MM.1S (cell line): ENCODE data around the gene ARL15.

Experiments used
- DNase-seq: peaks from one replicate; pipeline ENCODE4 v3.0.0-alpha.2; 2015
- H2AFZ ChIP-seq: fragments of 300-600 bp; sonication (generic); 2 replicates; pipeline ENCODE4 v1.6.0; 2016; ENCODE audit warnings: antibody characterized with exemption, low read length
- H3F3A ChIP-seq: fragments of 300-600 bp; sonication (generic); 2 replicates; pipeline ENCODE4 v1.6.1; 2016; ENCODE audit warnings: mild to moderate bottlenecking, antibody characterized with exemption, low read length, moderate library complexity, mixed read lengths; ENCODE audit not compliant: insufficient read depth
- H3K27ac ChIP-seq: fragments of 300-600 bp; sonication (generic); 2 replicates; pipeline ENCODE4 v1.5.1; 2016; ENCODE audit warnings: mild to moderate bottlenecking, low read length
- H3K27me3 ChIP-seq: fragments of 300-600 bp; sonication (generic); replicated peaks from 2 replicates; pipeline ENCODE4 v1.6.0; 2016; ENCODE audit warnings: low read length; ENCODE audit not compliant: insufficient read depth
- H3K36me3 ChIP-seq: fragments of 300-600 bp; sonication (generic); replicated peaks from 2 replicates; pipeline ENCODE4 v1.6.1; 2016; ENCODE audit warnings: mild to moderate bottlenecking, low read length, mixed read lengths; ENCODE audit not compliant: insufficient read depth
- H3K4me1 ChIP-seq: fragments of 300-600 bp; sonication (generic); 2 replicates; pipeline ENCODE4 v1.6.1; 2016; ENCODE audit warnings: low read length, mixed read lengths
- H3K4me2 ChIP-seq: fragments of 300-600 bp; sonication (generic); 2 replicates; pipeline ENCODE4 v1.6.0; 2016; ENCODE audit warnings: low read depth, low read length
- H3K4me3 ChIP-seq: fragments of 300-600 bp; sonication (generic); 2 replicates; pipeline ENCODE4 v1.5.1; 2016; ENCODE audit warnings: low read length, mixed read lengths
- H3K79me2 ChIP-seq: fragments of 300-600 bp; sonication (generic); 2 replicates; pipeline ENCODE4 v1.6.1; 2016; ENCODE audit warnings: mixed run types, low read length, mixed read lengths
- H3K9ac ChIP-seq: fragments of 300-600 bp; sonication (generic); 2 replicates; pipeline ENCODE4 v1.6.1; 2016; ENCODE audit warnings: low read length, mixed read lengths
- H3K9me2 ChIP-seq: fragments of 300-600 bp; sonication (generic); replicated peaks from 2 replicates; pipeline ENCODE4 v1.6.1; 2016; ENCODE audit warnings: mild to moderate bottlenecking, low read length, mixed read lengths; ENCODE audit not compliant: insufficient read depth
- H3K9me3 ChIP-seq: fragments of 300-600 bp; sonication (generic); replicated peaks from 2 replicates; pipeline ENCODE4 v1.6.1; 2016; ENCODE audit warnings: mild to moderate bottlenecking, low read length, mixed read lengths; ENCODE audit not compliant: insufficient read depth
- H4K20me1 ChIP-seq: fragments of 300-600 bp; sonication (generic); 2 replicates; pipeline ENCODE4 v1.6.1; 2016; ENCODE audit warnings: mild to moderate bottlenecking, low read length, moderate library complexity, mixed read lengths; ENCODE audit not compliant: insufficient read depth
- CTCF ChIP-seq: fragments of 300-600 bp; sonication (generic); IDR thresholded peaks from 2 replicates; pipeline ENCODE4 v1.5.1; 2016; ENCODE audit warnings: antibody characterized with exemption, low read length, mixed read lengths
- EZH2 ChIP-seq: fragments of 300-600 bp; sonication (generic); optimal IDR thresholded peaks from 2 replicates; pipeline ENCODE3; 2017; ENCODE audit warnings: low read depth, mild to moderate bottlenecking, antibody characterized with exemption, low read length, mixed read lengths
- EZH2phosphoT487 ChIP-seq: fragments of 300-600 bp; sonication (generic); IDR thresholded peaks from 2 replicates; pipeline ENCODE4 v1.6.1; 2018; ENCODE audit warnings: antibody characterized with exemption, low read length

Gene ARL15

DNA sequence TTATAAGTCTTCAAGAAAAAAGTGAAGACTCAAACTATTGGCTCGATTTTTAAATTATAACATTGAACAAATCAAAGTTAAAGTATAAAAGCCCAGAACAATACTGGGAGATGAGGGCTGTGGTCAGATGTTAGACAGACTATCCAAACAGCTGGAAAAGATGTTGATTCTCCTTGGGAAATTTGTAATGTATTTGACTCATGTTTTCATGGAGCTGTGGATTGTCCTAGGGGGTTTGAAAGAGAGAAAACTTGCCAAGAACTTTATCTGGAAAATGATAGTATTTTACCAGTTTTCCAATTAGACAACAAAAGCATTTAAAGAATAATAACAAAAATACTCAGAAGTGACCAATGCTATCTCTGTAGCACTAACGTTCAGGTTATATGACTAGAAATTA is 339.2 kb downstream of the ARL15 start:
- H3K27ac ChIP-seq, result no peak overlapping the region
- no peaks in the 10 kb centered on the region for H3K36me3 ChIP-seq
- no peak overlapping the region for H3K4me3 ChIP-seq
- no peaks in the 10 kb centered on the region for H3K27me3 ChIP-seq
- H3K79me2 ChIP-seq, result no peaks in the 10 kb centered on the region
- H2AFZ ChIP-seq, result no peak overlapping the region
- no peaks in the 10 kb centered on the region for H3K9me2 ChIP-seq
- no peak overlapping the region for H3K9ac ChIP-seq
- DNase-seq, result no peak
- H3K4me1 ChIP-seq, result no peaks in the 10 kb centered on the region
- no peaks in the 10 kb centered on the region for H4K20me1 ChIP-seq
- TF ChIP-seq EZH2 (no peak), CTCF (no peak), EZH2phosphoT487 (no peak)
- H3K4me2 ChIP-seq, result no peak overlapping the region
- no peaks in the 10 kb centered on the region for H3K9me3 ChIP-seq
- no peaks in the 10 kb centered on the region for H3F3A ChIP-seq

DNA sequence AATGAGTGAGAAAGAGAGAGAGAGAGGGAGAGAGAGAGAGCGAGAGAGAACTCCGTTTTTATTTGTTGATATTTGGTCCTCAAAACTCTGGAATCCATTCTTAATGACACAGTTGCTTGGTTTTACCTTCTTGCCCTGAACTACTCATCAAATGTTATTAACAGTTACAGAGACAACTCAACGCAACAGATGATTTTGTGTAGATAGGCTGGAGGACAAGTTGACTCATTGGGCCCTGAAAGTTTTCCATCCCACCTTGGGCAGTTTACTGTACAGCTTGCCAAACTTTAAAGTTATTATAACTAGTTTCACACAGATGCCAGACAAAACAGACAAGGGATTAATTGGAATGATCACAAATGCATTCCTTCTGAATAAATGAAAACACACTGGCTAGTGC is 339.9 kb downstream of the ARL15 start:
- Histone ChIP-seq H3K9me3 (no peaks in the 10 kb centered on the region), H3K27me3 (no peaks in the 10 kb centered on the region), H3F3A (no peaks in the 10 kb centered on the region), H3K4me1 (no peaks in the 10 kb centered on the region), H3K4me2 (no peak overlapping the region), H3K4me3 (no peak overlapping the region), H3K27ac (no peak overlapping the region), H2AFZ (no peak overlapping the region), H3K9me2 (no peaks in the 10 kb centered on the region), H4K20me1 (no peaks in the 10 kb centered on the region), H3K9ac (no peak overlapping the region), H3K36me3 (no peaks in the 10 kb centered on the region), H3K79me2 (no peaks in the 10 kb centered on the region)
- no peak for DNase-seq
- no peak for TF ChIP-seq CTCF
- TF ChIP-seq EZH2, result no peak
- TF ChIP-seq EZH2phosphoT487, result no peak

DNA sequence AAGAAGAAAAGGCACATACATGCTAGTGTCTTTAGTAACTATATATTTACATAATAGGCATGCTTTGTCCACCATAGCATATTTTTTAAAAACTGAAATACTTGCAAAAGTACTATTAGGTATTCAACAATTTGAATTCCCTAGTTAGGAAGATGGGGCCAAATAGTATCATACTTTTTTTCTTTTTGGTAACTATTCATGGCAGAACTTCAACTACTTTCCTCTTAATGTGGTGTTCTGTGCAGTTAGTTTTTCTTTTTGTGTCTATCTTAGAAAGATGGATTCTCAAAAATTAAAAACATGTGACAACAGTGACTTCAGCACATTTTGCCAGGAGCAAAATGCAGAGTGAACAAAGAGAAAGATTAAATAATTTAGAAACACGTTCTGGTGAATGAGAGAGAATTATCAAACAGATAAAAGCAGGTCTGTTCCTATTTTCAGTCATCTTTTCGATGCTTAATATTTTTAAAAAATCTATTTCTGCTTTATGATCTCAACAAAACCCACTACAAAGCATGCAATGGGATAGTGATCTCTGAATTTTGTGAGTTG is 341.1 kb downstream of the ARL15 start:
- Histone ChIP-seq H3K4me2 (no peak overlapping the region), H3K4me1 (no peaks in the 10 kb centered on the region), H3K9ac (no peak overlapping the region), H3K9me2 (no peaks in the 10 kb centered on the region), H3K36me3 (no peaks in the 10 kb centered on the region), H3K79me2 (no peaks in the 10 kb centered on the region), H2AFZ (no peak overlapping the region), H3K27ac (no peak overlapping the region), H3K4me3 (no peak overlapping the region), H3K27me3 (no peaks in the 10 kb centered on the region), H3K9me3 (no peaks in the 10 kb centered on the region), H4K20me1 (no peaks in the 10 kb centered on the region), H3F3A (no peaks in the 10 kb centered on the region)
- no peak for TF ChIP-seq EZH2
- TF ChIP-seq EZH2phosphoT487, result no peak
- no peak for TF ChIP-seq CTCF
- DNase-seq, result no peak
